ENCODE results near the gene LRRC27. TPM values are rescaled to one million over a fixed set of nuclear protein-coding genes. Genes with fewer than 3 reads are reported as not detected.

Gene LRRC27
- total RNA-seq, 2 experiments from 2014 or later = 2.4 to 2.8 TPM

DNA sequence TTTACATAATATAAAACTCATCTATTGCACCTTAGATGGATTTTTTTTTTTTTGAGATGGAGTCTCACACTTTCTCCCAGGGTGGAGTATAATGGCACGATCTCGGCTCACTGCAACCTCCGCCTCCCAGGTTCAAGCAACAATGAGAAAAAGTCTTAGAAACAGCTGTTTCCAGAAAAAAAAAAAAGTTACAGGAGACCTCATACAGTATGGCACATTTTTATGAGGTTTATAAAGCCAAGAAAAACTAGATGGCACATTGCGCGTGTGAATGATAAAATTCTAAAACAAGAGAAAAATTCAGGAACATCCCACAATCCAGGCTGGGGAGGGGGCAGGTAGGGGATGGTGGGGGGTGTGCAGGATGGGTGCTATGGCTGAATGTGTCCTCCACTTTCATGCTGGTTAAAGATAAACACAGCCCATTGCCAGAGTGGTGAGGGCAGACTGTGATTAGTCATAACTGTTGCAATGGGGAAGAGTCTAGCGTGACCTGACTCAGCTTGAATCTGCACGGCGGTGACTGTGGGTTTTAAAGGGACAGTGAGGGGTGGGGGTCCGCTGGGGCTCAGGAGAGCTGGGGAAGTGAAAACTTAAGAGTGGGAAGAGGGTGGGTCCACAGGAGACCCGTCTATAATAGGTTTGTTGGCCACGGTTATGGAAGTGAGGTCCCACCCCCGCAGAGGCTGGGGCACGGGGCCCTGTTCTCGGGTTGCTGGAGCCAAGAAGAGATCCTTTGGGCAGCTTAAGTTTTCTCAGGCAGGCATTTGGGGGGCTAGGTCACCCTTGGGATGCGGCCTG lies 11.9 kb upstream of the LRRC27 start:
- Mint-ChIP-seq H3K36me3 (ENCODE audit: low read depth) (peaks cover 10% of the 10 kb centered on the region), H3K9me3 (no peaks in the 10 kb centered on the region), H3K4me1 (ENCODE audit: low read depth) (peaks cover 9% of the 10 kb centered on the region), H3K27me3 (no peaks in the 10 kb centered on the region), H3K4me3 (no peak overlapping the region), H3K27ac (no peak overlapping the region)
- peaks cover 3% of the 10 kb centered on the region for H3K36me3 ChIP-seq (ENCODE audit: insufficient read depth, low read length)
- ChIA-PET POLR2A (no interaction called here), CTCF (no interaction called here)
- DNase-seq (peak in 2 of 14 experiments; percentile 52 to 60), ATAC-seq (ENCODE audit: poor library complexity) (peak; percentile 26)
- no peaks in the 10 kb centered on the region for H3K4me1 ChIP-seq (ENCODE audit: insufficient read depth, low read length)
- H3K4me3 ChIP-seq (ENCODE audit: low read length) = no peak overlapping the region
- H3K27ac ChIP-seq (ENCODE audit: low read depth in 1 of 2, low read length in 2 of 2) = no peak overlapping the region
- H3K27me3 ChIP-seq (ENCODE audit: control insufficient read depth in 1 of 2, insufficient read depth in 2 of 2, low read length in 2 of 2) = no peaks in the 10 kb centered on the region
- TF ChIP-seq, protein P1, sequence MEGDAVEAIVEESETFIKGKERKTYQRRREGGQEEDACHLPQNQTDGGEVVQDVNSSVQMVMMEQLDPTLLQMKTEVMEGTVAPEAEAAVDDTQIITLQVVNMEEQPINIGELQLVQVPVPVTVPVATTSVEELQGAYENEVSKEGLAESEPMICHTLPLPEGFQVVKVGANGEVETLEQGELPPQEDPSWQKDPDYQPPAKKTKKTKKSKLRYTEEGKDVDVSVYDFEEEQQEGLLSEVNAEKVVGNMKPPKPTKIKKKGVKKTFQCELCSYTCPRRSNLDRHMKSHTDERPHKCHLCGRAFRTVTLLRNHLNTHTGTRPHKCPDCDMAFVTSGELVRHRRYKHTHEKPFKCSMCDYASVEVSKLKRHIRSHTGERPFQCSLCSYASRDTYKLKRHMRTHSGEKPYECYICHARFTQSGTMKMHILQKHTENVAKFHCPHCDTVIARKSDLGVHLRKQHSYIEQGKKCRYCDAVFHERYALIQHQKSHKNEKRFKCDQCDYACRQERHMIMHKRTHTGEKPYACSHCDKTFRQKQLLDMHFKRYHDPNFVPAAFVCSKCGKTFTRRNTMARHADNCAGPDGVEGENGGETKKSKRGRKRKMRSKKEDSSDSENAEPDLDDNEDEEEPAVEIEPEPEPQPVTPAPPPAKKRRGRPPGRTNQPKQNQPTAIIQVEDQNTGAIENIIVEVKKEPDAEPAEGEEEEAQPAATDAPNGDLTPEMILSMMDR (IDR thresholded peaks at IDR 0.05) = no peak
- H3K9me3 ChIP-seq (ENCODE audit: control insufficient read depth in 1 of 2, insufficient read depth in 1 of 2, low read length in 2 of 2) = no peaks in the 10 kb centered on the region
- intact Hi-C loops (cut with DNase I, micrococcal nuclease) = no loop called here

DNA sequence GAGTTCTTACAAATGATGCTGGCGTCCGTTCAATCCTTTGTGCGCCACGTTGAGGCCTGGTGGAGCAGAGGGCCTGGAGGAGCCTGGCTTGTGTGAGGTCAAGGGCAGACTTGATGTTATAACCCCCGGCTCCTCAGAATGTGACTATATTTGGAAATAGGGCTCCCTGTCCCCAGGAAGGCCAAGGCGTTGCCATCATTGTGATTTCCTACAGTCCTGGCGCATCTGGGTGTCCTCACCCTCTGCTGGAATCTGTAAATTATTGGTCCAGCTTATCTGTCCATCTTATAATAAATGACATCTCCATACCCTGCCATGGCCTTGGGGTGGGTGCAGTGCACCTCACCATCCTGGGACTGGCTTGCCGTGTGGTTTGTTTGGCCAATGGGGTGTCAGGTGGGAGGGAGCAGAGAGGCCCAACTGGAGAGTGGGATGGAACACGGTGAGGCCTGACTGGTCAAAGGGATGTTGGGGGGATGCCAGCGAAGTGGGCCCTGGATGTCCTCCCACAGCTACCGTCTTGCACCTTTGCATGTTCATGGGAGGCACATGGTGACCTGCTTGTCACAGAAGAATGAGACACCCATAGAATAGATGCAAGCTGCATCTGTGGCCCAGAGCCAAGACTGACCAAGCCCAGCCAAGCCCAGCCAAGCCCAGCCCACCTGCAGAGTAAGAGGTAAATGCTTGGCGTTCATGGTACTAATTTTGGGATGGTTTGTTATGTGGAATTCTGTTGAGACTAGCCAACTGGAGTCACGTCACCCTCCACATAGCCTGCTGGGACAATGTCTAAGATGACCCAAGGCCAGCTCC lies 11.1 kb upstream of the LRRC27 start:
- TF ChIP-seq, protein P1 (IDR thresholded peaks at IDR 0.05) = no peak
- no peak overlapping the region for H3K27ac ChIP-seq (ENCODE audit: low read depth in 1 of 2, low read length in 2 of 2)
- Mint-ChIP-seq H3K9me3 (no peaks in the 10 kb centered on the region), H3K27ac (no peak overlapping the region), H3K4me1 (ENCODE audit: low read depth) (peaks cover 10% of the 10 kb centered on the region), H3K36me3 (ENCODE audit: low read depth) (peaks cover 13% of the 10 kb centered on the region), H3K27me3 (no peaks in the 10 kb centered on the region), H3K4me3 (no peak overlapping the region)
- H3K4me3 ChIP-seq (ENCODE audit: low read length) = no peak overlapping the region
- CTCF ChIA-PET = no interaction called here
- peaks cover 3% of the 10 kb centered on the region for H3K36me3 ChIP-seq (ENCODE audit: insufficient read depth, low read length)
- H3K4me1 ChIP-seq (ENCODE audit: insufficient read depth, low read length) = no peaks in the 10 kb centered on the region
- ATAC-seq (ENCODE audit: poor library complexity) (no peak), DNase-seq (no peak)
- H3K27me3 ChIP-seq (ENCODE audit: control insufficient read depth in 1 of 2, insufficient read depth in 2 of 2, low read length in 2 of 2) = no peaks in the 10 kb centered on the region
- H3K9me3 ChIP-seq (ENCODE audit: control insufficient read depth in 1 of 2, insufficient read depth in 1 of 2, low read length in 2 of 2) = peaks cover 0 to 3% of the 10 kb centered on the region in 2 experiments
- POLR2A ChIA-PET = no interaction called here
- intact Hi-C loops (cut with DNase I, micrococcal nuclease) = no loop called here

DNA sequence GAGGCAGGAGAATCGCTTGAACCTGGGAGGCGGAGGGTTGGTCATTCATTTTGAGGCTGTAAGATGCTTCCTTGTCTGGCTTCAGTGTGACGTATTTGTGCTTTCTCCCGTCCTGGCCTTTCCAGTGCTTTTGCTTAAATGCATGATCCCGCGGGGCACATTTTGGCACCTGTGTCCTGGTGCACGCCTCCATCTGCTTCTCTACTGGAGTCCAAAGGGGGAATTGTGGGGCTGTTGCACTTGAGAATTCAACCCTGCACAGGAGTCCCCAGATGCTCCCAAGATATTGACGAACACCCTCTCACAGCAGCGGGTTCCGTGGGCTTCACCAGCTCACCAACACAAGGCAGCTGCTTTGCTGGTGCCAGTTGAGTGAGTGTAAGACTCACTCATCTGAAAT lies 10.3 kb upstream of the LRRC27 start:
- H3K4me1 ChIP-seq (ENCODE audit: insufficient read depth, low read length) = no peaks in the 10 kb centered on the region
- ChIA-PET CTCF (no interaction called here), POLR2A (no interaction called here)
- no peak for ATAC-seq (ENCODE audit: poor library complexity)
- no peaks in the 10 kb centered on the region for H3K27me3 ChIP-seq (ENCODE audit: control insufficient read depth in 1 of 2, insufficient read depth in 2 of 2, low read length in 2 of 2)
- TF ChIP-seq, protein P1 (IDR thresholded peaks at IDR 0.05) = no peak
- H3K4me1 Mint-ChIP-seq (ENCODE audit: low read depth) = peaks cover 11% of the 10 kb centered on the region
- no peak overlapping the region for H3K4me3 Mint-ChIP-seq
- H3K4me3 ChIP-seq (ENCODE audit: low read length) = no peak overlapping the region
- H3K27ac Mint-ChIP-seq = no peak overlapping the region
- peaks cover 0 to 3% of the 10 kb centered on the region in 2 experiments for H3K9me3 ChIP-seq (ENCODE audit: control insufficient read depth in 1 of 2, insufficient read depth in 1 of 2, low read length in 2 of 2)
- DNase-seq = no peak
- intact Hi-C loops (cut with DNase I, micrococcal nuclease) = no loop called here
- H3K27ac ChIP-seq (ENCODE audit: low read depth in 1 of 2, low read length in 2 of 2) = no peak overlapping the region
- no peaks in the 10 kb centered on the region for H3K27me3 Mint-ChIP-seq
- peaks cover 21% of the 10 kb centered on the region for H3K36me3 Mint-ChIP-seq (ENCODE audit: low read depth)
- H3K36me3 ChIP-seq (ENCODE audit: insufficient read depth, low read length) = peaks cover 7% of the 10 kb centered on the region
- H3K9me3 Mint-ChIP-seq = no peaks in the 10 kb centered on the region
